Activated naive CD4-positive, alpha-beta T cell treated with anti-CD3 and anti-CD28 coated beads, Interleukin-2, amount 50 U/mL, for 24 hours (primary cell): ENCODE results near the gene NPAS2.
A peak's percentile ranks its signal among the peaks of the same experiment; 100 is the strongest.

Experiments used
- H3K27ac Mint-ChIP-seq: one replicate; pipeline ENCODE4 v1.8.0; 2021; ENCODE audit warnings: mild to moderate bottlenecking, mixed read lengths
- H3K27me3 Mint-ChIP-seq: one replicate; pipeline ENCODE4 v1.8.0; 2021; ENCODE audit warnings: mixed read lengths
- H3K36me3 Mint-ChIP-seq: one replicate; pipeline ENCODE4 v1.8.0; 2021; ENCODE audit warnings: mixed read lengths
- H3K4me1 Mint-ChIP-seq: one replicate; pipeline ENCODE4 v1.8.0; 2021; ENCODE audit warnings: mixed read lengths
- H3K4me3 Mint-ChIP-seq: one replicate; pipeline ENCODE4 v1.8.0; 2021; ENCODE audit warnings: mild to moderate bottlenecking, mixed read lengths
- H3K9me3 Mint-ChIP-seq: one replicate; pipeline ENCODE4 v1.8.0; 2021; ENCODE audit warnings: mixed read lengths

The NPAS2 gene

GRCh38 chr2:100976645-100977391, 156.9 kb downstream of the NPAS2 start:
- no peaks in the 10 kb centered on the region for H3K36me3 Mint-ChIP-seq
- no peak overlapping the region for H3K27ac Mint-ChIP-seq
- no peaks in the 10 kb centered on the region for H3K4me1 Mint-ChIP-seq
- H3K27me3 Mint-ChIP-seq, result no peaks in the 10 kb centered on the region
- no peaks in the 10 kb centered on the region for H3K9me3 Mint-ChIP-seq
- no peak overlapping the region for H3K4me3 Mint-ChIP-seq

DNA sequence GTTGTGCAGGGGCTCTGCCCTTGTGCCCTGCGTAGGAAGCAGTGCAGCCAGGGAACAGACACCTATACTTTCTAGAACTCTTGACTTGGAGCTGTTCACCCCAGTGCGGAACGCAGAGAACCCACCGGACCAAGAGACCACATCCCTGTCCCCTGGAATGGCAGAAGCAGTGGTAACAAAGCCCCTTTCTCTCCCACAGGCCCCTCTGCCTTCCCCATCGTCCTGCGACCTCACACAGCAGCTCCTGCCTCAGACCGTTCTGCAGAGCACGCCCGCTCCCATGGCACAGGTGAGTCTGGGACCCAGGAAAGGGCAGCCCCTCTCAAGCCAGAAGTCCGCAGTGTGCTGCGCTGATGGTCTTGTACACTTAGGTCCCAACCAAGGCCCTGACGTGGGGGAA, 157.6 kb downstream of the NPAS2 start:
- Mint-ChIP-seq H3K4me3 (no peak overlapping the region), H3K27me3 (no peaks in the 10 kb centered on the region), H3K9me3 (no peaks in the 10 kb centered on the region), H3K36me3 (no peaks in the 10 kb centered on the region), H3K27ac (no peak overlapping the region), H3K4me1 (no peaks in the 10 kb centered on the region)

GRCh38 chr2:100978582-100979191, 158.7 kb downstream of the NPAS2 start:
- no peaks in the 10 kb centered on the region for H3K36me3 Mint-ChIP-seq
- no peak overlapping the region for H3K4me3 Mint-ChIP-seq
- no peaks in the 10 kb centered on the region for H3K4me1 Mint-ChIP-seq
- H3K27ac Mint-ChIP-seq, result no peak overlapping the region
- H3K27me3 Mint-ChIP-seq, result no peaks in the 10 kb centered on the region
- no peaks in the 10 kb centered on the region for H3K9me3 Mint-ChIP-seq

GRCh38 chr2:100980046-100980445, 160.1 kb downstream of the NPAS2 start:
- H3K27ac Mint-ChIP-seq, result no peak overlapping the region
- H3K4me1 Mint-ChIP-seq, result no peaks in the 10 kb centered on the region
- H3K4me3 Mint-ChIP-seq, result no peak overlapping the region
- no peaks in the 10 kb centered on the region for H3K36me3 Mint-ChIP-seq
- no peaks in the 10 kb centered on the region for H3K27me3 Mint-ChIP-seq
- H3K9me3 Mint-ChIP-seq, result no peaks in the 10 kb centered on the region

- Mint-ChIP-seq H3K4me3 (no peak overlapping the region), H3K9me3 (no peaks in the 10 kb centered on the region), H3K4me1 (no peaks in the 10 kb centered on the region), H3K27me3 (no peaks in the 10 kb centered on the region), H3K36me3 (no peaks in the 10 kb centered on the region), H3K27ac (no peak overlapping the region)
Observed at GRCh38 chr2:100981011-100981410, 161.1 kb downstream of the NPAS2 start.

DNA sequence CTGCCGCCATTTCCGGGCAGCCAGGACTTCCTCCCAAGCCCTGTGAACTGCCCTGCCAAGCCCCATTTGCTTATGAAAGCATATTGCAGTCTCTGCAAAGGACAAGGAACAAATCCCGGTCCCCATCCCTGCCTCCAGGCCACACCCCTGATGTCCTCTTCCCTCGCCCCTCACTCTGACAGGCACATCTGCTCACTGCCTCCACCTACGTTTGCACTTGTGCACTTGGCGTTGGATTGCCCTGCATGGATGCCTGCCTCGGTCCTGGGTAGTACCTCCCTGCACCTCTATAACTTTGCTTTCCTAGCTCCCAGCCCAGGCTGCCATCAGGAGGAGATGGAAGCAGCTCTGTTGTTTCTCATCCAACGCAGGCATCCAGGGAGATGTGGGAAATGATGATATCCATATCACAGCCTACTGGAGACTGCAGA, 162.5 kb downstream of the NPAS2 start:
- Mint-ChIP-seq H3K4me1 (no peaks in the 10 kb centered on the region), H3K4me3 (no peak overlapping the region), H3K27me3 (no peaks in the 10 kb centered on the region), H3K36me3 (no peaks in the 10 kb centered on the region), H3K27ac (no peak overlapping the region), H3K9me3 (no peaks in the 10 kb centered on the region)

DNA sequence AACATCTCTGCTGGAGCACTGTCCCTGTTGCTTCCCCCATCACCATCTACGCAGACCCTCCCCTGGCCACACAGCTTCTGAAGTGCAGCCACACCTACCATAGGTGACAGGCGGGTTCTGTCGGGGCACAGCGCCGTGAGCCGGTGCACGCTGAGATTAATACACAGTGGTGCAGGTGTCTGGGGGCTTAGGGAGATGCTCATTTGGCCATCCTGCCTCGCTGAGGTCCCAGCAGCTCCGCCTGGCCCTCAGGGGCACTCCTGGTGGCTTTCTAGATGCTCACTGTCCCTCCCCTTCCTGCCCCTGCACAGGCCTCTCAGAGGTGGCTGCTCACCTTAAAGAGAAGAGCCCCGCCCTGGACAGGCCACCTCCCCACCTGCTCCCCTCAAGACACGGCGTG, 163.3 kb downstream of the NPAS2 start:
- no peaks in the 10 kb centered on the region for H3K27me3 Mint-ChIP-seq
- no peaks in the 10 kb centered on the region for H3K9me3 Mint-ChIP-seq
- no peak overlapping the region for H3K4me3 Mint-ChIP-seq
- H3K36me3 Mint-ChIP-seq, result no peaks in the 10 kb centered on the region
- H3K27ac Mint-ChIP-seq, result no peak overlapping the region
- no peaks in the 10 kb centered on the region for H3K4me1 Mint-ChIP-seq

DNA sequence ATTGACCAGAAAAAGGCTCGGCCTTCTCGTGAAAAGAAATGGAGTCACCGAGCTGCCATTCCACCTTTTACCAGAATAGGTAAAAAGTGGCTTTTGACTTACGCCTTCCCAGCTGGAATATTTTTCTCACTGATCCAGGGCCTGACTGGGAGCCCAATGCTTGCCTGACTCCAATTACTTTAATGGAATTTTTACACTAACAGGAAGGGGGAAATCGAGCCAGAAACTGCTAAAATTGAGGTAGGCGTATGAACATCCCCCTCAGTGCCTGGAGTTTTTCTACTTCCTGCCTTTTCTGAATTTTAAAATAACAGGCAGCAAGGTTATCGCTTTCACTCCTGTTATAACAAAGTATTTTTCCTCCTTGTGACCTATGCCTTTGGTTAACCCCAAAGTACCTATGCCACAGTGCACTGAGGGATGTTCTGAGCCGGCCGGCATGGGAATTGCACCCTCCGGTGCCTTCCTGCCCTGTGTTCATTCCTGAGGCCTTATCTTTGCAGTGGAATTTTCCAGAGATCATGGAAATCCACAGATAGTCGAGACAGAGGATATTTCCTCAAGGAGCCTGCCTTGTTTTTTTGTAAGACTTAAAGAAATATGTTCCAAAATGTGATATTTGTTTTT, 163.9 kb downstream of the NPAS2 start:
- H3K4me1 Mint-ChIP-seq, result no peaks in the 10 kb centered on the region
- H3K36me3 Mint-ChIP-seq, result no peaks in the 10 kb centered on the region
- H3K27me3 Mint-ChIP-seq, result no peaks in the 10 kb centered on the region
- no peak overlapping the region for H3K27ac Mint-ChIP-seq
- no peak overlapping the region for H3K4me3 Mint-ChIP-seq
- H3K9me3 Mint-ChIP-seq, result no peaks in the 10 kb centered on the region

DNA sequence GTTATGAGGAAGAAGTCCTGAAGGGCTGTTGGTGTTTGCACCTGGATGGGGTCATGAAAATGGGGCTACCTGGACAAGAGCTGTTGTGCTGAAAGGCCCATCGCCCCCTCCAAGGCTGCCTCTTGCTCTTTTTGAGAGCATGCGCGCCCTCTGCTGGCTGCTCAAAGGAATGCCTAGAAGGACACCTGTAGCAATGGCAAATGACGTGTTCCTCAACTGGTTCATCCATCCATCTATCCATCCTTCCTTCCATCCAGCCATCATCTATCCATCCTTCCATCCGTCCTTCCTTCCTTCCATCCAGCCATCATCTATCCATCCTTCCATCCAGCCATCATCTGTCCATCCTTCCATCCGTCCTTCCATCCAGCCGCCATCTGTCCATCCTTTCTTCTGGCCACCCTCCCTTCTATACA, 165.0 kb downstream of the NPAS2 start:
- H3K36me3 Mint-ChIP-seq, result no peaks in the 10 kb centered on the region
- H3K4me3 Mint-ChIP-seq, result no peak overlapping the region
- H3K4me1 Mint-ChIP-seq, result no peaks in the 10 kb centered on the region
- no peaks in the 10 kb centered on the region for H3K9me3 Mint-ChIP-seq
- no peak overlapping the region for H3K27ac Mint-ChIP-seq
- H3K27me3 Mint-ChIP-seq, result no peaks in the 10 kb centered on the region

DNA sequence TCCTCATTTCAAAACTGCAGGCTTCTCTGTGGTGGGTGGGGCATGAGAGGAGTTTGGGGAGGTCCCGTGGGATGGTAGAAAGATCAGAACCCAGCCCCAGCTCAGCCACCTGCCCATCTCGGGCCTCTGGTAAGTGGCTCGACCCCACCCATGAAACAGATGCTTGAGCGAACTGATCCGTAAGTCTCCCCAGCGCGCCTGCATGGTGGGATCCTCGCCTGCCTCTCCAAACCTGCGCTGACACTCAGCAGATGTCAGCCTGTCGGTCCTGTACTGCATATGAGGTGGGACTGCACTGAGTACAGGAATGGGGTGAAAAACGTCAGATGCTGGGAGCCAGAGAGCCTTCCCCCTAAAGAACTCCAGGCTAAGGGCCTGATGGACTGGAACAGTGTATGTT, 166.2 kb downstream of the NPAS2 start:
- H3K27ac Mint-ChIP-seq, result no peak overlapping the region
- no peaks in the 10 kb centered on the region for H3K4me1 Mint-ChIP-seq
- H3K4me3 Mint-ChIP-seq, result no peak overlapping the region
- no peaks in the 10 kb centered on the region for H3K27me3 Mint-ChIP-seq
- no peaks in the 10 kb centered on the region for H3K9me3 Mint-ChIP-seq
- H3K36me3 Mint-ChIP-seq, result no peaks in the 10 kb centered on the region

GRCh38 chr2:100987536-100987935, 167.6 kb downstream of the NPAS2 start:
- Mint-ChIP-seq H3K27me3 (no peaks in the 10 kb centered on the region), H3K36me3 (no peaks in the 10 kb centered on the region), H3K9me3 (no peaks in the 10 kb centered on the region), H3K4me1 (peaks cover 3% of the 10 kb centered on the region), H3K27ac (no peak overlapping the region), H3K4me3 (no peak overlapping the region)

GRCh38 chr2:100987974-100988373, 168.0 kb downstream of the NPAS2 start:
- H3K36me3 Mint-ChIP-seq, result no peaks in the 10 kb centered on the region
- H3K4me3 Mint-ChIP-seq, result no peak overlapping the region
- H3K27me3 Mint-ChIP-seq, result no peaks in the 10 kb centered on the region
- no peak overlapping the region for H3K27ac Mint-ChIP-seq
- no peaks in the 10 kb centered on the region for H3K9me3 Mint-ChIP-seq
- peaks cover 4% of the 10 kb centered on the region for H3K4me1 Mint-ChIP-seq

DNA sequence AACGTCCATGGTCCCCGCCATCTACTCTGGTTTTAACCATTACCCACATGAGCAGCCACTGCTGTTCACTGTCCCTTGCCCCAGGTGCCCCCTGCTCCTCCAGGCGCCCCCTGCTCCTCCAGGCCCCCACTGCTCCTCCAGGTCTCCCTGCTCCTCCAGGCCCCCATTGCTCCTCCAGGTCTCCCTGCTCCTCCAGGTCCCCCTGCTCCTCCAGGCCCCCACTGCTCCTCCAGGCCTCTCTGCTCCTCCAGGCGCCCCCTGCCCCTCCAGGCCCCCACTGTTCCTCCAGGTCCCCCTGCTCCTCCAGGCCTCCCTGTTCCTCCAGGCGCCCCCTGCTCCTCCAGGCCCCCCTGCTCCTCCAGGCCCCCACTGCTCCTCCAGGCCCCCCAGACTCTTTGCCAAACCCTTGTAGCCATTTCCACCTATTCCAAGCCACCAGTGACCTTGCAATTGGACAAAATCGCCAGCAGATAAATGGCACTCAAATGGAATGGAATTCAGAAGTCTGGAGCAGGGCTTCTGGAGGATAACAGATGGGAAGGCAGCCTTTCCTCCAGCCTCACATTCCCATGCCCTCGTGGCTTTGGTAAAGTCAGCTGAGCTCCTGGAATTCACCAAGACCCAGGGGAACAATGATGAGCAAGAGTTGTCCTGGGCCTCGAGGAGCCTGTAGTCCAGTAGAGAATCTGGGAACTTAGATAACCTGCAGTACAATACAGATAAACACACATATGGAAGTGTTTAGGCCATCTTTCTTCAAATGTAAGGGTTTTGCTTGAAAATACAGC, 168.9 kb downstream of the NPAS2 start:
- no peaks in the 10 kb centered on the region for H3K9me3 Mint-ChIP-seq
- no peaks in the 10 kb centered on the region for H3K36me3 Mint-ChIP-seq
- H3K4me3 Mint-ChIP-seq, result no peak overlapping the region
- peak overlapping the region; percentile 36 for H3K27ac Mint-ChIP-seq
- no peaks in the 10 kb centered on the region for H3K27me3 Mint-ChIP-seq
- peaks cover 4% of the 10 kb centered on the region for H3K4me1 Mint-ChIP-seq

DNA sequence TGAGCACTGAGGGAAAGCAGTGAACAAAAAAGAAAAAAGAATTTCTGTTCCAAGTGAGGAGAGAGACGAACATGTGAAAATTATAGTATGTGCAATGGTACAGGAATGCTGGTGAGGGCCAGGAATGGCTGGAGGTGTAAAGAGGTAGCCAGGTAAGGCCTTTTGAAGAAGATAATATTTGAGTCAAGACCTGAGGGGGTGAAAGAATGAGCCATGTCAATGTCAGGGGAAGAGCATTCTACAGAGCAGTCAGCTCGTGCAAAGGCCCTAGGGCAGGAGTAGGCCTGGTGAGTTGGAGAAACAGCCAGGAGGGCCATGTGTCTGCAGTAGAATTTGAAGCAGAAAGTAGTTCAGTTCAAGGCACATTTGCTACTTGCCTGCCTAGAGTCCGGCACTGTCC, 169.7 kb downstream of the NPAS2 start:
- Mint-ChIP-seq H3K27ac (no peak overlapping the region), H3K4me1 (peaks cover 4% of the 10 kb centered on the region), H3K9me3 (no peaks in the 10 kb centered on the region), H3K4me3 (no peak overlapping the region), H3K36me3 (no peaks in the 10 kb centered on the region), H3K27me3 (no peaks in the 10 kb centered on the region)

GRCh38 chr2:100990166-100990565, 170.2 kb downstream of the NPAS2 start:
- Mint-ChIP-seq H3K9me3 (no peaks in the 10 kb centered on the region), H3K27ac (no peak overlapping the region), H3K36me3 (no peaks in the 10 kb centered on the region), H3K4me3 (no peak overlapping the region), H3K27me3 (no peaks in the 10 kb centered on the region), H3K4me1 (peaks cover 4% of the 10 kb centered on the region)
